ENCODE results near the gene ZNF76.

Gene ZNF76

DNA sequence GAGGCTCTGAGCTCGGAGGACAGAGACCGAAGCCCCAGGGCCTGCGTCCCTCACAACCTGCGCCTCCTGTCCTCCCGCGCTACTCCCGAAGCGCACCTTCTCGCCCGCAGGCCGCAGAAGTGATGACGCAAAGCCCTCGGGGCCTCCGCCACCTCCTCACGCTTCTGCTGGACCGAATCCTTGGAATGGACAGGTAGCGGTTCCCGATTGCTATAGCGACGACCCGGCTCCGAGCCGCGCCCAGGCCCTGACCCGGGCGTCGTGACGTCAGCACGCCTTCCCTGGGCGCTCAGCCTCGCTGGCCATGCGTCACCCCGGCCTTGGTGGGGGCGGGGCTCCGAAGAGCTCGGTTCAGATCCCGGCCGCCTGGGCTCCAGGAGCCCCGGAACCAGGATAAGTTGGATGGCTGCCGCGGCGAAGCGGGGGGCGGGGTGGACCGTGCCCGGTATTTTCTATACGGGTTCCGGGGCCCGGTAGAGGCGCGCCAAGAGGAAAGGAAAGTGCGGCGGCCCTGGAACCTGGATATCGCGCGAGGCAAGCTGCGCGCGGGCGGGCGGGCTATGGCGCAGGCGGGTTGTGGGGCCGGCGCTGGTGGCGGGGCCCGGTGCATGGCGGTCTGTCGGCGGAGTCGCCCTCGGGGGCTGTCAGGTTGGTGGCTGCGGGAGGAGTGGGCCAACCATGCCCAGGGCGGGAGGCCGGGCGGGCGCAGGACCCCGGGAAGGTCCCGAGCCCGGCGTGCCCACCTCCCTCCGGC is at the start of gene ZNF76:
Gene ZNF76, plus strand, starts transcription at position 542 of the 754 bp plus-strand sequence. CDS start 21,417 bp downstream, outside the sequence.
- DNase-seq (ENCODE audit: low read depth in 1 of 2, low spot score in 1 of 2) = peak; percentile 79 to 85

- DNase-seq (ENCODE audit: low read depth in 1 of 2, low spot score in 1 of 2) = no peak
Measured at GRCh38 chr6:35213298-35213791, 46.2 kb upstream of the ZNF76 start.

- DNase-seq (ENCODE audit: low read depth in 1 of 2, low spot score in 1 of 2) = no peak
Measured at GRCh38 chr6:35213824-35214756, 45.4 kb upstream of the ZNF76 start, which contains the start of gene SCUBE3. Gene SCUBE3, plus strand, starts transcription at chr6:35213956. Its CDS starts 463 bp downstream, at chr6:35214419.

DNA sequence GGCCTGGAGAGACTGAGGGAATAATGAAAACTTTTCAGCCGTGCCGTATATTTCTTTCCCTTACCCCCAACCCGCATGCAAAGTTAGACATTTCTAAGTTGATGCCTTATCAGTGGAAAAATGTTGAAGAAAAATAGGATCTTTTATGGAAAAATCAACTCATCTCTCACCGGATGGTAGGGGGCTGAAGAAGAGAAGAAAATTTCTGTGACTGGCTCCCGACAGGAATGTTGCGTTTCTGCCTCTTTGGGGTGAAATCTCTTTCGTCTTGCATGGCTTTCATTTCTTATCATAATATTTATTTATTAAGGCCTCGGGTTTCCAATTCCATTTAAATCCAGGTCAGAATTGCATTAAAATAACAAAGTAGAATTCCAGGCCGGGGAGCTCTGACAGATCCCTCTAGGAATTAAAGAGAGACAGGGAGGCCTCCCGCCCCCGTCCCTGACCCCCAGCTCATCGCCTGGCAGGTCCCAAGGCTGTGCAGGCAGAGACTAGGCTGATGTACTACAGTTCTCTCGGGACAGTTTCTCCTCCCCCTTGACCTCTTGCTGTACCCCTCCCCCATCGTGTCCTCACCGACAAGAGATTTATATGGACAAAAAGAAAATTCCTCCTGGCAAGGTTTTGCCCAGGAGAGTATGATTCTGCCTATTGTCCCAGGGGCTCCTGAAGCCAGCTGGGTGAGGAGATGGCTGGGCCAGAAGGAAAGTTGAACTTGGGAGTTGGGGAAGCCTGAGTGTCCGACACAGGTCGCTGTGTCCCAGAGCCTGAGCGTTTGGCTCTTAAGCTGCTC is 44.5 kb upstream of the ZNF76 start:
- no peak for DNase-seq (ENCODE audit: low read depth in 1 of 2, low spot score in 1 of 2)

GRCh38 chr6:35215665-35216411 is 43.7 kb upstream of the ZNF76 start:
- no peak for DNase-seq (ENCODE audit: low read depth in 1 of 2, low spot score in 1 of 2)

DNA sequence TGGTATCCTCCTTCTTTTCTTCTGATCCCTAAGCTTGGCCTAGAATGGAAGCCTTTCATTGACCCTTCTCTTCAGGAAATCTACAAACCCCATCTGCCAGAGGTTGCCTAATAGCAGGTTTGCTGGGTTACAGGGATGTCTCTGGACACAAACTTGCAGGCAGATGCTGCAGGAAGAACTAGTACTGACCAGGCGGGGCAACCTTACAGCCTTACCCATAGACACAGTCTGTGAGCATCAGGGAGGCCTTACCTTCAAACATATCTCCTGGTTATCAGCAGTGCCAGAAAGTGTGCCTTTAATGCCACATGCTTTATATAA is 43.2 kb upstream of the ZNF76 start:
- no peak for DNase-seq (ENCODE audit: low read depth in 1 of 2, low spot score in 1 of 2)

- no peak for DNase-seq (ENCODE audit: low read depth in 1 of 2, low spot score in 1 of 2)
Measured at GRCh38 chr6:35216851-35217811, 42.4 kb upstream of the ZNF76 start.

DNA sequence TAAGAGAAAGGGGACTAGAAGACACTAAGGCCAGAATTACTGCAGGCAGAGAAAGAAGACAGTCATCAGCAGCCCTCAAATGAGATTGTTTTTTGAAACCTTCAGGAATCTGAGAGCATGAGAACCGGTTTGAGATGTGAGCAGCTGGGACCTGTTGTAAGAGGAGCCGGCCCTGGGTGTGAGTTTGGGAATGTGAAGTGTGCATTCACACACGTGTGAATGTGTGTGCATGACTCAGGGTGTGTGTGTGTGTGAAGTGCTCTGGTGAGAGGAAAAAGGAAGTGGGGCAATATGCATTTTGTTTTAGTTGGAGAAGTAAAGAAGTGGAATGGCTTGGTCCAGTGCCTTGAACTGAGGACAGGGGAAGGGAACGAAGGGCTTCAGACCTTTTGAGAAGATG is 41.5 kb upstream of the ZNF76 start:
- no peak for DNase-seq (ENCODE audit: low read depth in 1 of 2, low spot score in 1 of 2)

- DNase-seq (ENCODE audit: low read depth in 1 of 2, low spot score in 1 of 2) = no peak
Measured at GRCh38 chr6:35218456-35218855, 41.1 kb upstream of the ZNF76 start.

- no peak for DNase-seq (ENCODE audit: low read depth in 1 of 2, low spot score in 1 of 2)
Measured at GRCh38 chr6:35219683-35220326, 39.7 kb upstream of the ZNF76 start.

DNA sequence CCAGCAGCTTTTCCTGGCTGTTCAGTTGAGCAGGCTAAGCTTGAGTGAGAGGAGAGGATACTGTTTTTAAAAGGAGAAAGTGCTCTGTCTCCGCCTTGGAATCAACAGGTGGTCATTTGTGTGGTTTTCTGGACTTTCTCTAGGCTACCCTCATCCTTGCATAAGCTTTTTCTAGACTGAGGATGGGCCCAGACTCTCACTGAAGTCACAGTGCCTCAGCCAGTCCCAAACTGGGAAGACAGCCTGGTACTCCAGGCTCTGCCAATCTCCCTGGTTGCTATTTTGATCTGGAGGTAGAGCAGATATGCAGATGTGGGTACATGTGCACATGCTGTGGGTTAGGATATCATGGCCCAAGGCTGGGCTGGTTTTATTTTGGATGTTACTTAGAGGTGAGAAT is 38.8 kb upstream of the ZNF76 start:
- DNase-seq (ENCODE audit: low read depth in 1 of 2, low spot score in 1 of 2) = no peak

GRCh38 chr6:35223396-35223795 is 36.1 kb upstream of the ZNF76 start:
- no peak for DNase-seq (ENCODE audit: low read depth in 1 of 2, low spot score in 1 of 2)

- no peak for DNase-seq (ENCODE audit: low read depth in 1 of 2, low spot score in 1 of 2)
Measured at GRCh38 chr6:35224720-35225119, 34.8 kb upstream of the ZNF76 start.

DNA sequence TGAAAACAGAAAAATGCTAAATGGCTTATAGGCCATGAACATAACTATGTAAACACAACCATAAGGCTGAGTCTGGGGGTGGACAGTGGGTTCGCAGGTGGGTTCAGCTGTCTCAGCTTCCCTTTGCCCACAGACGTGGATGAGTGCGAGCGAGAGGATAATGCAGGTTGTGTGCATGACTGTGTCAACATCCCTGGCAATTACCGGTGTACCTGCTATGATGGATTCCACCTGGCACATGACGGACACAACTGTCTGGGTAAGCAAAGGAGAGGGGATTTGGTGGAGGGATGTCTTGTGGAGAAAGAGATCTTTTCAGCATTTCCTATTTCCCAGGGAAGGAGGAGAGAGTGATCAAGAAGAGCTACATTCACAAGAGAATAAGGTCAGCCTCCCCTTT is 31.1 kb upstream of the ZNF76 start:
- no peak for DNase-seq (ENCODE audit: low read depth in 1 of 2, low spot score in 1 of 2)

DNA sequence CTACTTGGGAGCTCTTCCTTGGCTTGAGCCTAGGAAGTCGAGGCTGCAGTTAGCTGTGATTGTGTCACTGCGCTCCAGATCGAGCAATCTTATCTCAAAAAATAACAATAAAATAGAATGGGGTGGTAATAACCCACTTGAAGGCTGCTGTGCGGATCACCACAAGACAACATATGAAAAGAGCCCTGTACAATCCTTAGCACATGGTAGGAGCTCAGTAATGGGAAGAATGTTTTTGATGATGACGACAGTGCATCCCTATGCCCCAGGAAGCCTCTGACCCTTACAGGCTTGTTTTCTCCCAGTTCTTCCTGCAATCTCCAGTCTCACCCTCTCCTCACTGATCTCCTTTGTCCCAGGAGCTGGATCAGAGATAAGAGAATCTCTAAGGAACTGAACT is 30.2 kb upstream of the ZNF76 start:
- no peak for DNase-seq (ENCODE audit: low read depth in 1 of 2, low spot score in 1 of 2)

DNA sequence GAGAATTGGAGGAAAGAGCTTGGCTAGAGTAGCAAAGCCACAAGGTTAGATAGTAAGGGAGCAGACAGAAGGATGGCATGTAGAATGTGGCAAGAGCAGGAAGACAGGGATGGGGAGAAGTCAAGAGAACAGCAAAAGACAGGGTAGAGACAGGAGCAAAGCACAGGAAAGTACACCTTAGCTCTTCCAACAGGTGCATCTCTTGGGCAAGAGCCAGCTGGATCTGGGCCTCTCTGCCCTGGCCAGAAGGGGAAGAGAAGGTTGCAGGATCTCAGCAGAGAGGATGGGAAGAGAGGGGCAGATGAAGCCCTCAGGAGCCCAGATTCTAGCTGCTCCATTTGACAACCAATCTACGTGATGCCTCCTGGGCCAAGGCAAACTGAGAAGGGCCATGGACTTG is 29.0 kb upstream of the ZNF76 start:
- DNase-seq (ENCODE audit: low read depth in 1 of 2, low spot score in 1 of 2) = no peak

GRCh38 chr6:35230950-35231349 is 28.6 kb upstream of the ZNF76 start:
- DNase-seq (ENCODE audit: low read depth in 1 of 2, low spot score in 1 of 2) = no peak

DNA sequence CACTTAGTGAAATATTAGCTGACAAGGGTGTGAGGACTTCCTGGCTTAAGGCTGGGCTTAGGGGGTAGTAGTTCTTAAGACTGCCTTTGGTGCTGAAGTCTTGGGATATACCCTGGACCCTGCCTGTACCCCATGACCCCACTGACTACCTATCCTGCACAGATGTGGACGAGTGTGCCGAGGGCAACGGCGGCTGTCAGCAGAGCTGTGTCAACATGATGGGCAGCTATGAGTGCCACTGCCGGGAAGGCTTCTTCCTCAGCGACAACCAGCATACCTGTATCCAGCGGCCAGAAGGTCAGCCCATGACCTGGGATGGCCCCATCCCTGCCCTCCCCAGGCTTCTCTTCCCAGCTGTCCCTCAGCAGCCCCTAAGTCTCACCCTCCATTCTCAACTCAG is 28.0 kb upstream of the ZNF76 start:
- DNase-seq (ENCODE audit: low read depth in 1 of 2, low spot score in 1 of 2) = no peak

DNA sequence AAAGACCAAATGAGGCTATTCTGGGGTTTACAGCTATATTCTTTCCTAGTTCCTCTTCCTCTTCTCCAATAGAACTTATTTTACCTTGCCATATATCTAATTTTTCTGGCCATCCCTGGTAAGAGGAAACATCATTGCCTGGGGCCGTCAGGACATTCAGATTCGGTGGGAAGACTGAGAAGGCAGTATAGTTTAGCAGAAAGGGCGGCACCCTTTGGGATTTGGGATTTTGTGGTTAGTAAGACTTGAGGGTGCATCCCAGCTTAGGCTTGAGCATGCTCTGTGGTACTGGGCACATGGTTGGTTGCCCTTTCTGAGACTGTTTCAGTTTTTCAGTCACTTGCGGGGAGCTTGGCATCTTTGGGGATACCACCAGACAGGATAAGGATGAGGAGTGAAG is 24.6 kb upstream of the ZNF76 start:
- no peak for DNase-seq (ENCODE audit: low read depth in 1 of 2, low spot score in 1 of 2)

Data from activated T-helper 1 cell treated with anti-CD3 and anti-CD28 coated beads, Interleukin-2, amount 50 U/mL, for 16 hours (primary cell).